ENCODE measurements around the gene GBF1. TPM values are rescaled to one million over a fixed set of nuclear protein-coding genes. Genes with fewer than 3 reads are reported as not detected.

Gene GBF1
- total RNA-seq, 2 donors from 2014 or later: 32.6 to 34.7 TPM

GRCh38 chr10:102322914-102323313 is 77.6 kb downstream of the GBF1 start:
- intact Hi-C loops (cut with DNase I): no loop called here

GRCh38 chr10:102324061-102324460 is 78.7 kb downstream of the GBF1 start:
- intact Hi-C loops (cut with DNase I): no loop called here
- no peak for DNase-seq (ENCODE audit: low spot score)

More at GRCh38 chr10:102322914-102323313, 77.6 kb downstream of the GBF1 start:
- no peak for DNase-seq (ENCODE audit: low spot score)

- DNase-seq (ENCODE audit: low spot score): no peak
- intact Hi-C loops (cut with DNase I): no loop called here
Measured at GRCh38 chr10:102326031-102326430, 80.7 kb downstream of the GBF1 start.

GRCh38 chr10:102327002-102327401 is 81.7 kb downstream of the GBF1 start:
- intact Hi-C loops (cut with DNase I): no loop called here
- no peak for DNase-seq (ENCODE audit: low spot score)

- intact Hi-C loops (cut with DNase I): no loop called here
- no peak for DNase-seq (ENCODE audit: low spot score)
Measured at GRCh38 chr10:102327641-102328040, 82.3 kb downstream of the GBF1 start.

GRCh38 chr10:102332772-102333171 is 87.4 kb downstream of the GBF1 start:
- intact Hi-C loops (cut with DNase I): no loop called here
- no peak for DNase-seq (ENCODE audit: low spot score)

- intact Hi-C loops (cut with DNase I): no loop called here
- DNase-seq (ENCODE audit: low spot score): no peak
Measured at GRCh38 chr10:102334101-102334500, 88.8 kb downstream of the GBF1 start.

- intact Hi-C loops (cut with DNase I): no loop called here
Measured at GRCh38 chr10:102335184-102335583, 89.9 kb downstream of the GBF1 start.

GRCh38 chr10:102341038-102341688 is 95.8 kb downstream of the GBF1 start:
- DNase-seq (ENCODE audit: low spot score): no peak
- intact Hi-C loops (cut with DNase I): no loop called here

More at GRCh38 chr10:102335184-102335583, 89.9 kb downstream of the GBF1 start:
- no peak for DNase-seq (ENCODE audit: low spot score)

GRCh38 chr10:102342458-102342857 is 97.1 kb downstream of the GBF1 start:
- DNase-seq (ENCODE audit: low spot score): no peak
- intact Hi-C loops (cut with DNase I): no loop called here

GRCh38 chr10:102342958-102343357 is 97.6 kb downstream of the GBF1 start:
- DNase-seq (ENCODE audit: low spot score): no peak
- intact Hi-C loops (cut with DNase I): no loop called here

- intact Hi-C loops (cut with DNase I): no loop called here
Measured at GRCh38 chr10:102344067-102344466, 98.7 kb downstream of the GBF1 start.

GRCh38 chr10:102347236-102347828 is 102.0 kb downstream of the GBF1 start:
- no peak for DNase-seq (ENCODE audit: low spot score)
- intact Hi-C loops (cut with DNase I): no loop called here

More at GRCh38 chr10:102344067-102344466, 98.7 kb downstream of the GBF1 start:
- DNase-seq (ENCODE audit: low spot score): no peak

GRCh38 chr10:102352066-102352715 is 106.9 kb downstream of the GBF1 start:
- no peak for DNase-seq (ENCODE audit: low spot score)
- intact Hi-C loops (cut with DNase I): loop anchor here (2.0 to 10.0 kb wide), 3 partner anchors 120 to 187 kb away; no protein-coding TSS in a partner anchor

GRCh38 chr10:102354451-102354850 is 109.1 kb downstream of the GBF1 start:
- DNase-seq (ENCODE audit: low spot score): no peak
- intact Hi-C loops (cut with DNase I): loop anchor here (5.0 to 10.0 kb wide), 2 partner anchors 122 to 190 kb away; no protein-coding TSS in a partner anchor

- DNase-seq (ENCODE audit: low spot score): no peak
- intact Hi-C loops (cut with DNase I): loop anchor here in 1 of 2 donors (10.0 kb wide), 1 partner anchor 194 kb away; no protein-coding TSS in a partner anchor
Measured at GRCh38 chr10:102358712-102359382, 113.5 kb downstream of the GBF1 start.

GRCh38 chr10:102367441-102367840 is 122.1 kb downstream of the GBF1 start:
- intact Hi-C loops (cut with DNase I): loop anchor here in 1 of 2 donors (10.0 kb wide), 1 partner anchor 523 kb away; the partner anchor contains the start of gene KCNIP2
- DNase-seq (ENCODE audit: low spot score): no peak

GRCh38 chr10:102368077-102368476 is 122.7 kb downstream of the GBF1 start:
- no peak for DNase-seq (ENCODE audit: low spot score)
- intact Hi-C loops (cut with DNase I): loop anchor here in 1 of 2 donors (10.0 kb wide), 1 partner anchor 523 kb away; the partner anchor contains the start of gene KCNIP2

- DNase-seq (ENCODE audit: low spot score): no peak
- intact Hi-C loops (cut with DNase I): no loop called here
Measured at GRCh38 chr10:102371295-102371694, 126.0 kb downstream of the GBF1 start.

- no peak for DNase-seq (ENCODE audit: low spot score)
Measured at GRCh38 chr10:102375250-102375649, 129.9 kb downstream of the GBF1 start.

More at GRCh38 chr10:102375250-102375649, 129.9 kb downstream of the GBF1 start:
- intact Hi-C loops (cut with DNase I): no loop called here
